ENCODE data around the gene FANCM.

DNA sequence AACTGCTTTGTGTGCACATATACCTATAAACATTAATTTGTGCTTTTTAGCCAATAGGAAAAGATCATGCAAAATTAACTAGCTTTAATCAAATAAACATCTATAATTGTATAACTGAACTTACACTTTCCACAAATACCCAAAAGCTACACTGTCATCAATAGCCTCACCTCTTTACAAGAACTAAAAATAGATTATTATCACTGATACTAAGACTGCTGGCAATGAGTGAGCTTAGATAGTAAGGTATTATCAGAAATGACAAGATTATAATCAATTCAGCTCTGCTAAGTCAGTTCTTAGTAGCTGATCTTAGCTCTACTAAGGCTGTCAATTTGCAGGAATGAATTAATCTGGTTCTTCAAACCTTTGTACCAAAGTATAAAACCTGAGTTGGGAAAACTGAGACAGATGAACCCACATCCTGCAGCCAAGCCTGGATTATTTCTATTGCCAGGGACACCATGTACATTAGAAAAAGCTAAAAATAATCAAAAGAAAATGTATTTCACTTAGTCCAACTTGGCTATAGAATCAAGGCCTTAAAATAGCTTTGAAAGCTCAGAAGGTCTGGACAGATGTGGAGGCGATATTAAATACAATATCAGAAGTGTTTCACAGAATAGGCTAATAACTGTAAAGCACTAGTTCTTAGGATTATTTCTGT is 6.6 kb upstream of the FANCM start:
- TF ChIP-seq, protein P1, sequence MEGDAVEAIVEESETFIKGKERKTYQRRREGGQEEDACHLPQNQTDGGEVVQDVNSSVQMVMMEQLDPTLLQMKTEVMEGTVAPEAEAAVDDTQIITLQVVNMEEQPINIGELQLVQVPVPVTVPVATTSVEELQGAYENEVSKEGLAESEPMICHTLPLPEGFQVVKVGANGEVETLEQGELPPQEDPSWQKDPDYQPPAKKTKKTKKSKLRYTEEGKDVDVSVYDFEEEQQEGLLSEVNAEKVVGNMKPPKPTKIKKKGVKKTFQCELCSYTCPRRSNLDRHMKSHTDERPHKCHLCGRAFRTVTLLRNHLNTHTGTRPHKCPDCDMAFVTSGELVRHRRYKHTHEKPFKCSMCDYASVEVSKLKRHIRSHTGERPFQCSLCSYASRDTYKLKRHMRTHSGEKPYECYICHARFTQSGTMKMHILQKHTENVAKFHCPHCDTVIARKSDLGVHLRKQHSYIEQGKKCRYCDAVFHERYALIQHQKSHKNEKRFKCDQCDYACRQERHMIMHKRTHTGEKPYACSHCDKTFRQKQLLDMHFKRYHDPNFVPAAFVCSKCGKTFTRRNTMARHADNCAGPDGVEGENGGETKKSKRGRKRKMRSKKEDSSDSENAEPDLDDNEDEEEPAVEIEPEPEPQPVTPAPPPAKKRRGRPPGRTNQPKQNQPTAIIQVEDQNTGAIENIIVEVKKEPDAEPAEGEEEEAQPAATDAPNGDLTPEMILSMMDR (IDR thresholded peaks at IDR 0.05) = no peak
- TF ChIP-seq POLR2AphosphoS5 (IDR thresholded peaks at IDR 0.05) = no peak
